ENCODE measurements around the gene BMPR2.
"Not testable (repeated sequence)": the region's sequence is repeated elsewhere in the genome, so short reads cannot be mapped to it uniquely, and the experiment has no call there.

Gene BMPR2

DNA sequence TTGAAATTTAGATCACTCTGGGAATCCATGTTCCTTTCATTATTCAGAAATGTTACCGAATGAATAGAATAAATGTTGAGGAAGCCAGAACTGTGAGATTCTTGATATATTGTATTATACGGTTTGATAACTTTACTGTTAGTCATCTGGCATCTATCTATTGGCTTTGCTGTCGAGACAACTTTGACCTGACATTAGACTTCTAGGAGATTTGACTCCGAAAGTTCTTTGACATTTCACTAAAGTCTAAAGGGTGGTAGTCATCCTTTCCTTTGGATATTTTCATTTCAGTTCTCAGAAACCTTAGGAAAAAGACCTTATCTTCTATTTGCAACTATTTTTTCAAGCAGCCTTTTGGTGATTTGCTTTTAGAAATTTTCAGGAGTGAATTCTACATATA lies 1.9 kb downstream of the BMPR2 start:
- H3K27ac ChIP-seq: peak overlapping the region in 15 of 21 experiments; percentile 14 to 99 (median 96)
- H3K4me3 ChIP-seq: peak overlapping the region; percentile 82 to 98 (median 88)

DNA sequence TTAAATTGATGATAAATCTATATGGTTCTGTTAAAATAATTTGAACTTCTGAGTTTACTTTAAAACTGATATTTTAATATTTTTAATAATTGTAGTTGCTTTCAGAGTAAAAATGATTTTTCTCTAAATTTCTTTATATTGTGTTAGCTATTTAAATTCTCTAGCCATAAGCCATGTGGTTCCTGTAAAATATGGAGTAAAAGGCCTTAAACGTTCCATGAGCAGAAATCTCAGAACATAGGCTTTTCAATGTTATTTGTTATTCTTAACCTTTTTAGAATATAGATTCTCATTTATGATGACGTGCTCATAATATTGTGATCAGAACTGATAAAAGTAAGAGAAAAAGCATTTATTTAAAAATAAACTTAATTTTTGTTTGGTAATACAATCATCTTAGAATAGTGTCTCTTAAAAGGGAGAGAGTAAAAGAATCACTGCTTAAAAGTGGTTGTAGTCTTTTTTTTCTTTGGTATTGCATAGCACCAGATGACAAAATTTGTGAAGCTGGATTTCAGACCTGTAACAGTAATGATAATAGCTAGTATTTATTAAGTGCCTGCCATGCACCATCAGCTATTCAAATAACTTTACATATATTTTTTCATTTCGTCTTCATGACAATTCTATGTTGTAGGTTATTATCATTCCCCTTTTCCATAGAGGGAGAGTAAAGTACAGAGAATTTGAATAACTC lies 2.7 kb downstream of the BMPR2 start:
- H3K4me3 ChIP-seq: peak overlapping the region; percentile 82 to 98 (median 88)
- H3K27ac ChIP-seq: peak overlapping the region in 12 of 21 experiments; percentile 14 to 99 (median 94)

GRCh38 chr2:202382684-202383083 lies 6.6 kb downstream of the BMPR2 start:
- H3K27ac ChIP-seq: no peak overlapping the region

GRCh38 chr2:202386495-202386894 lies 10.4 kb downstream of the BMPR2 start:
- peak overlapping the region in 1 of 21 experiments; percentile 20 for H3K27ac ChIP-seq
- H3K4me3 ChIP-seq: not testable (repeated sequence)

More at GRCh38 chr2:202382684-202383083, 6.6 kb downstream of the BMPR2 start:
- no peak overlapping the region for H3K4me3 ChIP-seq

DNA sequence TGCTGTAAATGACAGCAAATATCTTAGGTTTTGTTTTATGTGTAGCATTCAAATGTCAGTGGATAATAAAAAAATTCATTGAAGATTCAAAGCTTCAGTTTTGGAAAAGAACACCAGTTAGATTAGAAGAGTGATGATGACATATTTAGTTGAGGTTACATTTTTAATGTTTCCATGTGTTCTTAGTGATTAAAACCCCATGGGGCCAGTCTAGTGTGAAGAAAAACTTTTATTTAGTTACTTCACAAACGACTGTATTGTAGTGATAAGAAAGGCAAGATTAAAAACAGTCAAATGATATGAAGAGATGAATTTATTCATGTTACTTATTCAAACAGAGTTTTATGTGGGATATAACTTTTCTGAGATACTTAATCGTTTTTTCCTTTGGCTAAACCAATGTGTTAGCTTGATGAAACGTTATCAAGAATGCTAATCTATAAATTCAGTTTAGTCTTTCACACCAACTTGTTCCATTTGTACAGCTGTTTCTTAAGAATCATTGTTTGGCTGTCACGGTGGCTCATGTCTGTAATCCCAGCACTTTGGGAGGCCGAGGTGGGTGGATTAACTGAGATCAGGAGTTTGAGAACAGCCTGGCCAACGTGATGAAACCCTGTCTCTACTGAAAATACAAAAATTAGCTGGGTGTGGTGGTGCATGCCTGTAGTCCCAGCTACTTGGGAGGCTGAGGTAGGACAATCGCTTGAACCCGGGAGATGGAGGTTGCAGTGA lies 11.6 kb downstream of the BMPR2 start:
- H3K4me3 ChIP-seq: no peak overlapping the region
- H3K27ac ChIP-seq: no peak overlapping the region

DNA sequence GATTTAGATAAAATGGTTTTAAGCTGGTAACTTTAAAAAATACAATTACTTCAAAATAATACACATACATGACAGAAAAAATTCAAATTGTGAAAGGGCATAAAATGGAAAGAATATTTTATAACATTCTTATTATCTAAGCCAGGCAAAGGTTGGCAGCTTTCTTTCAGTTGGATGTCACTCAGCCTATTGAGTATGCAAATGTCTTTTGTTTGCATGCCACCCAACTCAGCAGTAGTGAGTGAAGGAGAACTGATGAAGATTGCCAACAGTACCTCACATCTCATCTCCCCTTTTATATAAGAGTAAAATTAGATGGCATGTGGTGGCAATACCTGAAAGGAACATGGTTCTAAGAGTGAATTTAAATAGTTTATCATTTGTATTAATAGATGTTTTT lies 24.8 kb downstream of the BMPR2 start:
- no peak overlapping the region for H3K27ac ChIP-seq

GRCh38 chr2:202405798-202406197 lies 29.7 kb downstream of the BMPR2 start:
- no peak overlapping the region for H3K27ac ChIP-seq
- no peak overlapping the region for H3K4me3 ChIP-seq

More for the DNA sequence above, 24.8 kb downstream of the BMPR2 start:
- H3K4me3 ChIP-seq: no peak overlapping the region

DNA sequence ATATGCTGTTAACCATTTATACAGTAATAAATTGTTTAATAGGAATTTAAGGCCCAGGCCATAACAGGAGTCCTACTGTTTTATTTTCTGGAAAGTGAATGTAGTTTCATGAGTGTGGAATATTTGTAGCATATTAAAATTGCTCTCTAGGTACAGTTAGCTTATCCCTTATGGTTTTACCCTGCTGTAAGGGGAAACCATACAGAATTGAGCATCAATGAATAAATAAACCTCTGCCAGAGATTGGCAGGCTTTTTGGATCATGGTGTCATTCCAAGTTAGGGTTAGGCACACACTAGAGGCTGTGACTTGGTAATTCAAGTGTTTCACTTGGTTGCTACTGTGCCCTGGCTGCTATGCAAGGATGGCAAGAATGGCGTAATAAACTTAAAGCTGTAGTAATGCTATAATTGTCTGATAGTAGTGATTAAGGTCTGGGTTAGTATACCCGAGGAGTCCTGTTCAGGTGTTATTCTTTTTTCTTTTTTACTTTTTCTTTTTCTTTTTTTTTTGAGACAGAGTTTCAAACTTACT lies 30.4 kb downstream of the BMPR2 start:
- Histone ChIP-seq H3K27ac (no peak overlapping the region), H3K4me3 (no peak overlapping the region)

DNA sequence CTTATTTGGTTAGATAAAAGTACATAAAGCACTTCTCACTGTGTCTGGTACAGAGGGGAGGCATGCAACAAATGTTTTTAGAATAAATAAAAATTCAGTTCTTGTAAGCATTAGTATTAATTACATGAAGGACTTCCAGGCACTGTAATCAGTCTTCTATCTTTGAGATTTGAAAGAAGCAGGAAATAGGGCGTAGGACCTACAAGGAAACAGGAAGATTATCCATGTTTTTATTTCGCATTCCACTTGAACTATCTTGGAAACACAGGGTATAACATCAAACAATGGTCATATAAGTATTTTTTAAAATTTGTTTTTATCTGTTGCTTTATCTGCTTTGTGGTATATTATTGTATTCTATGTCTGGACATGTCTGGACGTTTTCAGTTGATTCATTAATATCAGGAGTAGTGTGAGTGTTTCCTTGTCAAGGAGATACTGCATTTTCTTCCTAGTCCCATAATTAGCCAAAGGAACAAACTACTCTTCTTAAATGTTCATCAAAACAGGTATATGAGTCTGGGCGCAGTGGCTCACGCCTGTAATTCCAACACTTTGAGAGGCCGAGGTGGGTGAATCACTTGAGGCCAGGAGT lies 32.5 kb downstream of the BMPR2 start:
- Histone ChIP-seq H3K27ac (peak overlapping the region in 2 of 21 experiments; percentile 45 to 57), H3K4me3 (no peak overlapping the region)

DNA sequence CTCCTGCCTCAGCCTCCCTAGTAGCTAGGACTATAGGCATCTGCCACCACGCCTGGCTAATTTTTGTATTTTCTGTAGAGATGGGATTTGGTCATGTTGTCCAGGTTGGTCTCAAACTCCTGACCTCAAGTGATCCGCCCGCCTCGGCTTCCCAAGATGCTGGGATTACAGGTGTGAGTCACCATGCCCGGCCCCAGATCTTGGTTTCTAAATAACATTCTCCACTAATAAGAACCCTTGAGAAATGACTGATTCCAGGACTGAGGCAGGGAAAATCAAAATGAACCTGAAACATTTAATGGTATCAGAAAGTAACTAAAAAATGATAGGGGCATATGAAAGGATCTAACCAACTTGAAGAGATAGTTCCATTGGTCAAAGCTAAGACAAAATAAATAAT lies 34.0 kb downstream of the BMPR2 start:
- no peak overlapping the region for H3K27ac ChIP-seq
- H3K4me3 ChIP-seq: no peak overlapping the region

DNA sequence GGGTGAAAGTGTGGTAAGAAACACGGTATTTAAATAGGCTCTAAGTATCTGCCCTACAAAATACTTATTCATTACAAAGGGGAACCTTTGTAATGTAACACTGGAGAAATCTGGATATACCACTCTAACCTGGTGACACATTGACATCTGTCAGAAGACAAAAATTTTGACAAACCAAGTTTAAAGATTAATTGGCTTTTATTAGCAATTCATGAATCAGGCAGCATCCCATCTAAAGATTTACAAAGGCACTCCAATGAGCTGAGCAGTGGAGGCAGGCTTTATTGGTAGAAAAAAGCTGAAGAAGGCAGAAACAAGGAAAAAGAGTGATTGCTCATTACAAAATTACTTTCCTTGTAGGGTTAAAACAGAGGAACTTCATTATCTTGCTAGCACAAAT lies 35.0 kb downstream of the BMPR2 start:
- H3K27ac ChIP-seq: peak overlapping the region in 1 of 21 experiments; percentile 15
- no peak overlapping the region for H3K4me3 ChIP-seq

GRCh38 chr2:202418027-202418426 lies 41.9 kb downstream of the BMPR2 start:
- no peak overlapping the region for H3K4me3 ChIP-seq
- no peak overlapping the region for H3K27ac ChIP-seq

DNA sequence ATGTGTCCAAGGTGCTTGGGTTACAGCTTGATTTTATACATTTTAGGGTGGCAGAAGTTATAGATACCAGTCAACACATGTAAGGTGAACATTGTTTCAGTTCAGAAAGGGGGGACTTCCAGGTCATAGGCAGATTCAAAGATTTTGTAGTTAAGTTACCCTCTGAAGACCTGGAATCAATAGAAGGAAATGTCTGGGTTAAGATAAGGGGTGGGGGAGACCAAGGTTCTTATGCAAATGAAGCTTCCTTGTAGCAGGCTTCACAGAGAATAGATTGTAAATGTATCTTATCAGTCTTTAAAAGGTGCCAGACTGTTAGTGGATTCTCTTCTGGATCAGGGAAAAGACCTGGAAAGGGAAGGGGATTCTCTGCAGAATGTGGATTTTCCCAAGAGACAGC lies 42.4 kb downstream of the BMPR2 start:
- Histone ChIP-seq H3K4me3 (no peak overlapping the region), H3K27ac (no peak overlapping the region)

DNA sequence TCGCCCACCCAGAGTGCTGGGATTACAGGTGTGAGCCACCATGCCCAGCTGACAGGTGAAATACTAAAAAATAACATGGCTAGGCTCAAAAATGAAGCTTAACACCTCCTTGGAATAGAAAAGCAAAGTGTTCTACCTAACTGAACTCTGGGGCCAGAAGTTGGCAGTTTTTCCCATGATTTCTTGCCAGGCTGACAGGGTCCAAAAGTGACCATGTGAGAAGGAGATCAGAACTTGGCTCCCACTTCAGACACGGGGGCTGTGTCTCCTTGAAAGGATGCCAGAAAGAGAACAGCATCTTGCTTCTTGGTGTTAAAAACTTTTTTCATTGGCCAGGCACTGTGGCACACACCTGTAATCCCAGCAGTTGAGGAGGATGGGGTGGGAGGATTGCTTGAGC lies 47.0 kb downstream of the BMPR2 start:
- Histone ChIP-seq H3K27ac (no peak overlapping the region), H3K4me3 (no peak overlapping the region)

DNA sequence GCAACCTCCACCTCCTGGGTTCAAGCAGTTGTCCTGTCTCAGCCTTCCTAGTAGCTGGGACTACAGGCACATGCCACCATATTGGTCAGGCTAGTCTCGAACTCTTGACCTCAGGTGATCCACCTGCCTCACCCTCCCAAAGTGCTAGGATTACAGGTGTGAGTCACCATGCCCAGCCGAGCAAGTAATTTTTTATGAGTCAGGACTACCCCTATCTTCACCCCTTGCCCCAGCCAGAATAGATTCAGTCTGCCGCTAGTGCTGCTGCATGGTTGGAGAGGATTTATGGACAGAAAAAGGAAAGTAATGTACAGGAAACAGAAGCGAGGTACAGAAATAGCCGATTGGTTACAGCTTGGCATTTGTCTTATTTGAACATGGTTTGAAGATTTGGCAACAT lies 48.9 kb downstream of the BMPR2 start:
- Histone ChIP-seq H3K27ac (no peak overlapping the region), H3K4me3 (no peak overlapping the region)

- Histone ChIP-seq H3K4me3 (no peak overlapping the region), H3K27ac (no peak overlapping the region)
Observed at GRCh38 chr2:202426751-202427150, 50.6 kb downstream of the BMPR2 start.

DNA sequence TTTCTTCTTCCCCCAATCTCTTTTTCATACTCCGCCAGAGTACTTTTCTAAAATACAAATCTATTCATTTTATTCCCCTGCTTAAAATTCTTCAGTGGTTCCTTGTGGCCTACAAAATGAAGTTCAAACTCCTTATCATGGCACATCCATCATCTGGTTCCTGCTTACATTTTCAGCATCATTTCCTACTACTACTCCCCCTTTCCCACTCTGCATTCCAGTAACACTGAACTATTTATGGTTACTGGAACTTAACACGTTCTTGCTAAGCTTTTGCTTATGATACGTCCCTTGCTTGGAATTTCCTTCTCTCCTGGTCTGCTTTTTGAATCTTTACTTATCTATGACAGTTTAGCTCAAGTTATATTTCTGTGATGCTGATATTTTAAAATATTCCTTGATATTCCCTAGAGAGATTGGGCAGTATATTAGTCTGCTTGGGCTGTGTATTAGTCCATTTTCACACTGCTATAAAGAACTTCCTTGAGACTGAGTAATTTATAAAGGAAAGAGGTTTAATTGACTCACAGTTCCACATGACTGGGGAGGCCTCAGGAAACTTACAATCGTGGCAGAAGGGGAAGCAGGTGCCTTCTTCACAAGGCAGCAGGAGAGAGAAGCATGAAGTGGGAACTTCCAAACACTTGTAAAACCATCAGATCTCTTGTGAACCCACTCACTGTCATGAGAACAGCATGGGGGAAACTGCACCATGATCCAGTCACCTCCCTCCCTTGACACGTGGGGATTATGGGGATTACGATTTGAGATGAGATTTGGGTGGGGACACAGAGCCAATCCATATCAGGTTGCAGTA lies 53.2 kb downstream of the BMPR2 start:
- peak overlapping the region in 1 of 21 experiments; percentile 12 for H3K27ac ChIP-seq
- H3K4me3 ChIP-seq: no peak overlapping the region

GRCh38 chr2:202432776-202433175 lies 56.6 kb downstream of the BMPR2 start:
- Histone ChIP-seq H3K4me3 (no peak overlapping the region), H3K27ac (no peak overlapping the region)

DNA sequence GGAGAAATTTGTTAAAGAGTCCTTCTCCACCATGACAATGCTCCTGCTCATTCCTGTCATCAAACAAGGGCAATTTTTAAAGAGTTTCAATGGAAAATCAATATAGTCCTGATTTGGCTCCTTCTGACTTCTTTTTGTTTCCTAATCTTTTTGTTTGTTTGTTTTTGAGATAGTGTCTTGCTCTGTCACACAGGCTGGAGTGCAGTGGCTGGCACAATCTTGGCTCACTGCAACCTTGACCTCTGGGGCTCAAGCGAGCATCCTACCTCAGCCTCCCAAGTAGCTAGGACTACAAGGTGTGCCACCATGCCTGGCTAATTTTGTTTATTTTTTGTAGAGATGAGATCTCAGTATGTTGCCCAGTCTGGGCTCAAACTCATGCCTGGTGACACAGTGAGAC lies 58.3 kb downstream of the BMPR2 start:
- H3K27ac ChIP-seq: no peak overlapping the region

GRCh38 chr2:202436626-202437025 lies 60.5 kb downstream of the BMPR2 start:
- no peak overlapping the region for H3K27ac ChIP-seq
- no peak overlapping the region for H3K4me3 ChIP-seq

More for the DNA sequence above, 58.3 kb downstream of the BMPR2 start:
- no peak overlapping the region for H3K4me3 ChIP-seq

Data from skin epidermis (tissue), 12 donors.